Measurements from ENCODE around the gene TMEM74B. TPM values are rescaled to one million over a fixed set of nuclear protein-coding genes. Genes with fewer than 3 reads are reported as not detected.

Gene TMEM74B
- total and polyA plus RNA-seq, 2 of the 8 experiments (the other 6 are each of a cell fraction or from before 2014, with no cell fraction given): 4.0 to 6.4 TPM

DNA sequence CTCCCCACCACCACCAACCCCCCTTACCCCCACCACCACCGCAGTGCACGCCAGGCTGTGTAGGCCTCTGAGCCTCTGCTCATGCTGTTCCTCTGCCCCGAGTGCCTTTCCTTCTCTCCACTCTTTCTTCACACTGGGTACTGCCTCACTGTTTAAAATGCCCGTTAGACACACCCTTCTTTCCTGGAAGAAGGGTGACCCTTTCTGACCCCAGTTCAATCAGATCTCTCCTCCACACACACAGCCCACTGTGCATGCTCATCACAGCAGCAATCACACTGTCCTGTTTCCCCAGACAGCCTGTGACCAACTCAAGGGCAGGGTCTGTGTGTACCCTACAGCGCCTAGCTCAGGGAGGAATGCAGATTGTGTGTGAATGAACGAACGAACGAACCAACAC is 10.0 kb downstream of the TMEM74B start:
- Histone ChIP-seq H3K4me1 (replicated peaks in 1 of 4; ENCODE audit: control insufficient read depth in 3 of 4, insufficient read depth in 4 of 4, low read length in 3 of 4) (no peaks in the 10 kb centered on the region), H4K5ac (ENCODE audit: insufficient read length, low read depth, low read length) (no peak overlapping the region), H3K18ac (ENCODE audit: extremely low read depth, low read length) (no peak overlapping the region), H2AFZ (ENCODE audit: low read length) (no peak overlapping the region), H3K23me2 (ENCODE audit: low read depth, low read length) (no peaks in the 10 kb centered on the region; the same call in 1 of the 2 replicates), H4K20me1 (replicated peaks in 1 of 2; ENCODE audit: control insufficient read depth in 1 of 2, insufficient read depth in 2 of 2, low read length in 2 of 2) (peaks cover 4 to 26% of the 10 kb centered on the region in 2 experiments), H2BK20ac (ENCODE audit: low read length) (no peak overlapping the region), H3K9me3 (ENCODE audit: insufficient read depth in 2 of 2, low read depth in 1 of 2, low read length in 1 of 2) (no peaks in the 10 kb centered on the region), H4K8ac (ENCODE audit: extremely low read depth, insufficient read depth, low read length) (no peak overlapping the region), H3K79me1 (ENCODE audit: low read depth, low read length) (peaks cover 2% of the 10 kb centered on the region), H3K36me3 (ENCODE audit: control insufficient read depth in 2 of 4, insufficient read depth in 4 of 4, low read length in 3 of 4) (peaks cover 0 to 7% (median under 1%) of the 10 kb centered on the region in 4 experiments; a peak in 5 of 8 replicates), H3K9ac (replicated peaks in 1 of 4; ENCODE audit: extremely low read depth in 1 of 4, low read depth in 3 of 4, low read length in 3 of 4) (no peak overlapping the region), H2BK15ac (ENCODE audit: low read length) (no peak overlapping the region), H3K79me2 (ENCODE audit: control insufficient read depth in 1 of 2, insufficient read depth in 2 of 2, low read length in 2 of 2) (no peaks in the 10 kb centered on the region), H2BK120ac (replicated peaks; ENCODE audit: low read depth, low read length) (no peak overlapping the region), H2BK5ac (ENCODE audit: low read depth, low read length) (no peak overlapping the region), H4K91ac (replicated peaks; ENCODE audit: insufficient read length, low read length) (no peak overlapping the region), H2AK5ac (ENCODE audit: low read depth, low read length) (no peak overlapping the region), H3K4me3 (ENCODE audit: extremely low read depth in 1 of 4, insufficient read depth in 2 of 4, low read depth in 3 of 4, low read length in 4 of 4) (no peak overlapping the region), H3K27ac (ENCODE audit: low read depth, low read length) (no peak overlapping the region), H3K4me2 (ENCODE audit: insufficient read depth in 1 of 2, low read depth in 2 of 2, low read length in 2 of 2) (no peak overlapping the region), H2BK12ac (ENCODE audit: low read depth, low read length) (no peak overlapping the region), H3K56ac (replicated peaks; ENCODE audit: insufficient read length, low read depth, low read length) (no peak overlapping the region), H3K4ac (replicated peaks; ENCODE audit: insufficient read length, low read depth, low read length) (no peak overlapping the region), H3K23ac (ENCODE audit: insufficient read length) (no peak overlapping the region), H3K27me3 (replicated peaks in 1 of 4; ENCODE audit: control insufficient read depth in 3 of 4, extremely low read depth in 1 of 4, insufficient read depth in 3 of 4, low read length in 3 of 4) (no peaks in the 10 kb centered on the region), H3K14ac (ENCODE audit: insufficient read length) (no peak overlapping the region)
- DNase-seq (ENCODE audit: low read depth in 1 of 2, low spot score in 2 of 2) (no peak), FAIRE-seq (no peak)
- no peak for TF ChIP-seq SRF (IDR thresholded peaks at IDR 0.05; ENCODE audit: low read depth, low read length)
- TF ChIP-seq NANOG (IDR thresholded peaks at IDR 0.05; ENCODE audit: insufficient read depth, low read depth, low read length, poor library complexity, severe bottlenecking): no peak
- no peak for TF ChIP-seq KDM1A (IDR thresholded peaks at IDR 0.05; ENCODE audit: borderline replicate concordance, low read length)
- TF ChIP-seq, protein P1, sequence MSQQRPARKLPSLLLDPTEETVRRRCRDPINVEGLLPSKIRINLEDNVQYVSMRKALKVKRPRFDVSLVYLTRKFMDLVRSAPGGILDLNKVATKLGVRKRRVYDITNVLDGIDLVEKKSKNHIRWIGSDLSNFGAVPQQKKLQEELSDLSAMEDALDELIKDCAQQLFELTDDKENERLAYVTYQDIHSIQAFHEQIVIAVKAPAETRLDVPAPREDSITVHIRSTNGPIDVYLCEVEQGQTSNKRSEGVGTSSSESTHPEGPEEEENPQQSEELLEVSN (IDR thresholded peaks at IDR 0.05): no peak
- TF ChIP-seq CHD2 (IDR thresholded peaks at IDR 0.05; ENCODE audit: low read length): no peak
- ChIA-PET CTCF (ENCODE audit: partially characterized antibody) (interaction anchor here (1.2 to 8.7 kb wide), 5 partner anchors 9 to 34 kb away, joined by 3 to 101 read pairs (median 16); partner anchors contain the start of gene C20orf202), POLR2A (ENCODE audit: partially characterized antibody) (interaction anchor here (1.2 to 1.3 kb wide), 2 partner anchors 9 to 38 kb away, joined by 3 to 7 read pairs; no protein-coding TSS in a partner anchor)
- 82% methylated on average over 7 of the region's 8 CpGs; no CpG with 5 or more reads in 1 of the 2 experiments for WGBS, 2 experiments (ENCODE audit: extremely low coverage in 1 of 2, insufficient coverage in 1 of 2, insufficient read length in 1 of 2, insufficient replicate concordance in 2 of 2, low coverage in 1 of 2, low lambda C conversion rate in 2 of 2, missing lambda C conversion rate in 1 of 2)
